PC-9 (cell line): ENCODE measurements around the gene ACTR5. TPM values are rescaled to one million over a fixed set of nuclear protein-coding genes. Genes with fewer than 3 reads are reported as not detected.

Source experiments
- BruUV-seq: library from RNA; stranded (reverse); fragments of 400-500 nt; replicated peaks from 2 replicates; lab custom pipeline; 2021; lab: Mats Ljungman, UMichigan
- CTCF ChIA-PET: fragments of 300-600 bp; sonication (Branson Sonifier 250); formaldehyde crosslinking; loops from one replicate; lab custom pipeline; 2022; ENCODE audit warnings: antibody characterized with exemption; lab: Charles Lee
- POLR2A ChIA-PET: fragments of 300-600 bp; sonication (Branson Sonifier 250); formaldehyde crosslinking; loops from one replicate; lab custom pipeline; 2022; ENCODE audit warnings: antibody characterized with exemption; ENCODE audit not compliant: unreplicated experiment; lab: Charles Lee
- DNase-seq, 2 experiments: peaks; one replicate each; pipeline versions ENCODE4 v3.0.0 to v3.0.0-alpha.2; 2015 to 2022; ENCODE audit warnings: mixed read lengths in 1 of 2
- H2AFZ ChIP-seq: fragments of 200-600 bp; sonication (generic); 2 replicates; pipeline ENCODE4 v1.8.1; 2017; ENCODE audit warnings: antibody characterized with exemption
- H3F3A ChIP-seq: fragments of 200-600 bp; sonication (generic); 2 replicates; pipeline ENCODE4 v1.8.1; 2017; ENCODE audit warnings: antibody characterized with exemption, mild to moderate bottlenecking, low read depth; ENCODE audit not compliant: insufficient read depth
- H3K27ac ChIP-seq: fragments of 200-600 bp; sonication (generic); 2 replicates; pipeline ENCODE4 v1.6.1; 2016; ENCODE audit warnings: mixed run types
- H3K27me3 ChIP-seq: fragments of 200-600 bp; sonication (generic); 2 replicates; pipeline ENCODE4 v1.6.1; 2016; ENCODE audit warnings: low read depth, mixed run types; ENCODE audit not compliant: insufficient read depth
- H3K36me3 ChIP-seq: fragments of 200-600 bp; sonication (generic); 2 replicates; pipeline ENCODE4 v1.6.1; 2016; ENCODE audit warnings: low read depth, mixed run types
- H3K4me1 ChIP-seq: fragments of 200-600 bp; sonication (generic); replicated peaks from 2 replicates; pipeline ENCODE4 v1.6.1; 2016; ENCODE audit warnings: mixed run types; ENCODE audit not compliant: insufficient read depth
- H3K4me2 ChIP-seq: fragments of 200-600 bp; sonication (generic); 2 replicates; pipeline ENCODE4 v1.6.1; 2017; ENCODE audit warnings: mixed run types
- H3K4me3 ChIP-seq: fragments of 200-600 bp; sonication (generic); 2 replicates; pipeline ENCODE4 v1.6.1; 2016; ENCODE audit warnings: mixed run types
- H3K79me2 ChIP-seq: fragments of 200-600 bp; sonication (generic); 2 replicates; pipeline ENCODE4 v1.6.1; 2017; ENCODE audit warnings: low read depth, mixed run types
- H3K9me2 ChIP-seq: fragments of 200-600 bp; sonication (generic); 2 replicates; pipeline ENCODE4 v1.8.1; 2017; ENCODE audit warnings: mild to moderate bottlenecking; ENCODE audit not compliant: insufficient read depth
- H3K9me3 ChIP-seq: fragments of 200-600 bp; sonication (generic); 2 replicates; pipeline ENCODE4 v1.8.1; 2016; ENCODE audit warnings: low read depth; ENCODE audit not compliant: insufficient read depth
- H4K20me1 ChIP-seq: fragments of 200-600 bp; sonication (generic); 2 replicates; pipeline ENCODE4 v1.8.1; 2017; ENCODE audit not compliant: insufficient read depth
- EZH2 ChIP-seq: fragments of 200-600 bp; sonication (generic); IDR thresholded peaks from 2 replicates; pipeline ENCODE4 v1.8.0; 2017; ENCODE audit warnings: antibody characterized with exemption, low read depth
- intact Hi-C: fragments of 100-400 bp; cut with micrococcal nuclease; formaldehyde crosslinking; loops from one replicate; pipeline ENCODE4 v1.10.0; 2022; ENCODE audit not compliant: unreplicated experiment
- total RNA-seq: library from RNA; stranded (reverse); gene quantifications from 2 replicates; pipeline ENCODE4 v1.2.3, GENCODE V29; 2021
- TF ChIP-seq, protein P1 (sequence below): fragments of 200-600 bp; sonication (generic); conservative IDR thresholded peaks from 2 replicates; pipeline ENCODE4 v1.6.1; 2017; ENCODE audit warnings: mixed run types, antibody characterized with exemption, mild to moderate bottlenecking, moderate library complexity

The ACTR5 gene
- total RNA-seq, 1 experiment from 2014 or later = 7.8 TPM

- intact Hi-C loops = no loop called here
- Histone ChIP-seq H3K9me3 (no peaks in the 10 kb centered on the region), H3K4me1 (no peaks in the 10 kb centered on the region), H3K36me3 (no peaks in the 10 kb centered on the region), H3K4me2 (no peak overlapping the region), H3K79me2 (no peaks in the 10 kb centered on the region), H3K4me3 (no peak overlapping the region), H3F3A (no peaks in the 10 kb centered on the region), H3K27ac (no peak overlapping the region), H4K20me1 (no peaks in the 10 kb centered on the region), H3K27me3 (no peaks in the 10 kb centered on the region), H3K9me2 (no peaks in the 10 kb centered on the region), H2AFZ (no peak overlapping the region)
- TF ChIP-seq EZH2 = no peak
- TF ChIP-seq, protein P1, sequence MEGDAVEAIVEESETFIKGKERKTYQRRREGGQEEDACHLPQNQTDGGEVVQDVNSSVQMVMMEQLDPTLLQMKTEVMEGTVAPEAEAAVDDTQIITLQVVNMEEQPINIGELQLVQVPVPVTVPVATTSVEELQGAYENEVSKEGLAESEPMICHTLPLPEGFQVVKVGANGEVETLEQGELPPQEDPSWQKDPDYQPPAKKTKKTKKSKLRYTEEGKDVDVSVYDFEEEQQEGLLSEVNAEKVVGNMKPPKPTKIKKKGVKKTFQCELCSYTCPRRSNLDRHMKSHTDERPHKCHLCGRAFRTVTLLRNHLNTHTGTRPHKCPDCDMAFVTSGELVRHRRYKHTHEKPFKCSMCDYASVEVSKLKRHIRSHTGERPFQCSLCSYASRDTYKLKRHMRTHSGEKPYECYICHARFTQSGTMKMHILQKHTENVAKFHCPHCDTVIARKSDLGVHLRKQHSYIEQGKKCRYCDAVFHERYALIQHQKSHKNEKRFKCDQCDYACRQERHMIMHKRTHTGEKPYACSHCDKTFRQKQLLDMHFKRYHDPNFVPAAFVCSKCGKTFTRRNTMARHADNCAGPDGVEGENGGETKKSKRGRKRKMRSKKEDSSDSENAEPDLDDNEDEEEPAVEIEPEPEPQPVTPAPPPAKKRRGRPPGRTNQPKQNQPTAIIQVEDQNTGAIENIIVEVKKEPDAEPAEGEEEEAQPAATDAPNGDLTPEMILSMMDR = no peak
- ChIA-PET POLR2A (no interaction called here), CTCF (no interaction called here)
- DNase-seq = no peak
- no TSS peak for BruUV-seq
Measured at GRCh38 chr20:38799203-38799602, 50.9 kb downstream of the ACTR5 start.

- Histone ChIP-seq H3K27ac (no peak overlapping the region), H3K4me1 (no peaks in the 10 kb centered on the region), H4K20me1 (no peaks in the 10 kb centered on the region), H2AFZ (no peak overlapping the region), H3K4me2 (no peak overlapping the region), H3F3A (no peaks in the 10 kb centered on the region), H3K36me3 (no peaks in the 10 kb centered on the region), H3K9me3 (no peaks in the 10 kb centered on the region), H3K79me2 (no peaks in the 10 kb centered on the region), H3K9me2 (no peaks in the 10 kb centered on the region), H3K4me3 (no peak overlapping the region), H3K27me3 (peaks cover 11% of the 10 kb centered on the region)
- ChIA-PET POLR2A (no interaction called here), CTCF (no interaction called here)
- no TSS peak for BruUV-seq
- TF ChIP-seq, protein P1 = no peak
- no peak for TF ChIP-seq EZH2
- intact Hi-C loops = no loop called here
- no peak for DNase-seq
Measured at GRCh38 chr20:38800882-38801281, 52.6 kb downstream of the ACTR5 start.

DNA sequence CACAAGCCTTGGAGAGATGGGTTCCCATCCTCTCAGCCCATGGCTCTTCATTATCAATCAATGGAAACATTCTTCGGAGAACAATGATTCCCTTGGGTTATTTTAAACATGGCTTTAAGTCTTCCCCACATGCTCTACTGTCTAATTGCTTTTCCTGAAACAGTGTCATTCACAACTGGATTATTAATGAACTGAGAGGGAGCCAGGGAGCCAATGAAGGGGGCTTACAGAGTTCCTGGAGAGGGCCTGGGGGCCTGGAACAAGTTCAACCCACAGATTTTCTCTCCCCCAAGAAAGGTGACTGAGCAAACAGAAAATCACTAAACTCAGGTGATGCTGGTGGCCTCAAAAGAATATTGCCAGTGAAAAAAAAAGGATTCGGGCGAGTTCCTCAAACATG lies 56.0 kb downstream of the ACTR5 start:
- Histone ChIP-seq H3K4me3 (no peak overlapping the region), H3K9me2 (no peaks in the 10 kb centered on the region), H3K27me3 (peaks cover 44% of the 10 kb centered on the region), H4K20me1 (no peaks in the 10 kb centered on the region), H3K4me1 (no peaks in the 10 kb centered on the region), H2AFZ (no peak overlapping the region), H3K4me2 (no peak overlapping the region), H3K9me3 (no peaks in the 10 kb centered on the region), H3F3A (no peaks in the 10 kb centered on the region), H3K79me2 (no peaks in the 10 kb centered on the region), H3K27ac (no peak overlapping the region), H3K36me3 (no peaks in the 10 kb centered on the region)
- TF ChIP-seq, protein P1 = no peak
- no peak for TF ChIP-seq EZH2
- BruUV-seq = no TSS peak
- intact Hi-C loops = no loop called here
- DNase-seq = no peak
- ChIA-PET CTCF (no interaction called here), POLR2A (no interaction called here)
